Ureter (tissue), 1 donor: ENCODE data around the gene IL17D. TPM values are rescaled to one million over a fixed set of nuclear protein-coding genes. Genes with fewer than 3 reads are reported as not detected.
"Not testable (repeated sequence)": the region's sequence is repeated elsewhere in the genome, so short reads cannot be mapped to it uniquely, and the experiment has no call there.

Source experiments
- DNase-seq: peaks from one replicate; pipeline ENCODE4 v3.0.0-alpha.2; 2020; ENCODE audit warnings: low spot score
- total RNA-seq: library from RNA; stranded (reverse); gene quantifications from one replicate; pipeline ENCODE4 v1.2.4, GENCODE V29; 2023
- donor health status: DM: yes; HTN: yes; CAD: no.

Gene IL17D
- total RNA-seq, 1 donor from 2014 or later: 3.9 TPM

- no peak for DNase-seq
Observed at GRCh38 chr13:20719783-20720182, 16.3 kb downstream of the IL17D start.

GRCh38 chr13:20720499-20720898 lies 17.0 kb downstream of the IL17D start:
- DNase-seq: no peak

- DNase-seq: no peak
Observed at GRCh38 chr13:20721058-20721453, 17.6 kb downstream of the IL17D start.

GRCh38 chr13:20721454-20722357 lies 18.2 kb downstream of the IL17D start:
- no peak for DNase-seq

GRCh38 chr13:20727856-20728255 lies 24.4 kb downstream of the IL17D start:
- DNase-seq: no peak

- DNase-seq: no peak
Observed at GRCh38 chr13:20728579-20729311, 25.2 kb downstream of the IL17D start.

- no peak for DNase-seq
Observed at GRCh38 chr13:20729633-20730585, 26.4 kb downstream of the IL17D start.

GRCh38 chr13:20738616-20739015 lies 35.1 kb downstream of the IL17D start:
- DNase-seq: no peak

- DNase-seq: no peak
Observed at GRCh38 chr13:20740021-20740420, 36.5 kb downstream of the IL17D start.

GRCh38 chr13:20743830-20744404 lies 40.4 kb downstream of the IL17D start:
- not testable (repeated sequence) for DNase-seq

- no peak for DNase-seq
Observed at GRCh38 chr13:20749377-20749776, 45.9 kb downstream of the IL17D start.

GRCh38 chr13:20754009-20754408 lies 50.5 kb downstream of the IL17D start:
- no peak for DNase-seq

- DNase-seq: no peak
Observed at GRCh38 chr13:20760872-20761271, 57.4 kb downstream of the IL17D start.

GRCh38 chr13:20767309-20767943 lies 63.9 kb downstream of the IL17D start:
- DNase-seq: no peak

GRCh38 chr13:20769091-20769490 lies 65.6 kb downstream of the IL17D start:
- DNase-seq: no peak

GRCh38 chr13:20769834-20770233 lies 66.3 kb downstream of the IL17D start:
- no peak for DNase-seq

Other genes starting within 250 kb of the IL17D start
- gene CRYL1, start 177.8 kb upstream of the IL17D start, total RNA-seq: 35.0 TPM
- gene IFT88, start 136.5 kb upstream of the IL17D start, total RNA-seq: 20.7 TPM
- 14.2 TPM for gene EEF1AKMT1, start 70.3 kb downstream of the IL17D start, total RNA-seq
- 25.6 TPM for gene XPO4, start 199.0 kb downstream of the IL17D start, total RNA-seq